Measurements from ENCODE around the gene DNAAF1. TPM values are rescaled to one million over a fixed set of nuclear protein-coding genes. Genes with fewer than 3 reads are reported as not detected.

DNAAF1 gene
- total RNA-seq, 1 donor from 2014 or later = not detected

DNA sequence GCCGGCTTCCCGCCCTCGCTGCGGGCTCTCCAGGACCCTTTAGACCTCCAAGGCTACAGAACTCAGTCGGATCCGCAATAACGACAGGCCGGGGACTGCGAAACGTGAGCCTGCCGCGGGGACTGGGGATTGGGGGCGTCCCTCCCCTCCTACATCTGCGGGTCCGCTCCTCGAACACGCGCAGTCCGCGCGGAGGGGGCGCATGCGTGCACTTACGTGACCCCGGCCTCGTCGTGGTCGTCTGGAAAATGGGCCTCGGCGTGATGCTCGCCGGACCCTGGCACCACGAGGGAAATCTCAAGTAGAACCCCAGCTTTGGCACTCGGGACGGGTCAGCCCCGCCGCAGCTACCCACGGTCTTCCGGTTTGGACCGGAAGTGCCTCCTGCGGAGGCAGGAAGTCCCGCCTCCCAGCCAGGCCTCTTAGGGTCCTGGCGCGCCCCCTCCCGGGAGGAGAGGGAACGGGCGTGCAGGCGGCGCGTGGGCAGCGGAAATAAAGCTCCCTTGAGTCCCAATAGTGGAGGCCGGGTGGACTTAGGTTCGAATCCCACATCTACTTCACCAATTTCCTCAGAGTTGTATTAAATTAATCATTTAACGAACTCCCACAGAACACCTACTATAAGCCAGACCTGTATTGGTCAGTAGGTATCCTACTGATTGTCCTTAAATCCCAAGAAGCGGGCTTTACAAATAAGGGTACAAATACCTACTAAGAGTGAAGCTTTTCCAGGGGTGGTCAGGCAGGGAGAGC, 41.8 kb downstream of the DNAAF1 start, which contains the start of gene TAF1C:
Gene TAF1C, minus strand, starts transcription at position 373 of the 753 bp plus-strand sequence. CDS start 2,069 bp downstream, outside the sequence.
- DNase-seq (ENCODE audit: extremely low spot score, unreplicated experiment) = peak; percentile 97
- TF ChIP-seq, protein P1, sequence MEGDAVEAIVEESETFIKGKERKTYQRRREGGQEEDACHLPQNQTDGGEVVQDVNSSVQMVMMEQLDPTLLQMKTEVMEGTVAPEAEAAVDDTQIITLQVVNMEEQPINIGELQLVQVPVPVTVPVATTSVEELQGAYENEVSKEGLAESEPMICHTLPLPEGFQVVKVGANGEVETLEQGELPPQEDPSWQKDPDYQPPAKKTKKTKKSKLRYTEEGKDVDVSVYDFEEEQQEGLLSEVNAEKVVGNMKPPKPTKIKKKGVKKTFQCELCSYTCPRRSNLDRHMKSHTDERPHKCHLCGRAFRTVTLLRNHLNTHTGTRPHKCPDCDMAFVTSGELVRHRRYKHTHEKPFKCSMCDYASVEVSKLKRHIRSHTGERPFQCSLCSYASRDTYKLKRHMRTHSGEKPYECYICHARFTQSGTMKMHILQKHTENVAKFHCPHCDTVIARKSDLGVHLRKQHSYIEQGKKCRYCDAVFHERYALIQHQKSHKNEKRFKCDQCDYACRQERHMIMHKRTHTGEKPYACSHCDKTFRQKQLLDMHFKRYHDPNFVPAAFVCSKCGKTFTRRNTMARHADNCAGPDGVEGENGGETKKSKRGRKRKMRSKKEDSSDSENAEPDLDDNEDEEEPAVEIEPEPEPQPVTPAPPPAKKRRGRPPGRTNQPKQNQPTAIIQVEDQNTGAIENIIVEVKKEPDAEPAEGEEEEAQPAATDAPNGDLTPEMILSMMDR (IDR thresholded peaks at IDR 0.05) = peak; percentile 96
- H3K27ac Mint-ChIP-seq (ENCODE audit: unreplicated experiment) = peak within 1 kb of the TSS; percentile 72
- H3K36me3 Mint-ChIP-seq (ENCODE audit: unreplicated experiment) = peaks cover 7% of the 10 kb centered on the region
- H3K27me3 Mint-ChIP-seq (ENCODE audit: unreplicated experiment) = peaks cover 2% of the 10 kb centered on the region
- peaks cover 17% of the 10 kb centered on the region for H3K4me1 Mint-ChIP-seq (ENCODE audit: unreplicated experiment)
- no peaks in the 10 kb centered on the region for H3K9me3 Mint-ChIP-seq (ENCODE audit: unreplicated experiment)
- H3K4me3 Mint-ChIP-seq (ENCODE audit: unreplicated experiment) = peak within 1 kb of the TSS; percentile 90

DNA sequence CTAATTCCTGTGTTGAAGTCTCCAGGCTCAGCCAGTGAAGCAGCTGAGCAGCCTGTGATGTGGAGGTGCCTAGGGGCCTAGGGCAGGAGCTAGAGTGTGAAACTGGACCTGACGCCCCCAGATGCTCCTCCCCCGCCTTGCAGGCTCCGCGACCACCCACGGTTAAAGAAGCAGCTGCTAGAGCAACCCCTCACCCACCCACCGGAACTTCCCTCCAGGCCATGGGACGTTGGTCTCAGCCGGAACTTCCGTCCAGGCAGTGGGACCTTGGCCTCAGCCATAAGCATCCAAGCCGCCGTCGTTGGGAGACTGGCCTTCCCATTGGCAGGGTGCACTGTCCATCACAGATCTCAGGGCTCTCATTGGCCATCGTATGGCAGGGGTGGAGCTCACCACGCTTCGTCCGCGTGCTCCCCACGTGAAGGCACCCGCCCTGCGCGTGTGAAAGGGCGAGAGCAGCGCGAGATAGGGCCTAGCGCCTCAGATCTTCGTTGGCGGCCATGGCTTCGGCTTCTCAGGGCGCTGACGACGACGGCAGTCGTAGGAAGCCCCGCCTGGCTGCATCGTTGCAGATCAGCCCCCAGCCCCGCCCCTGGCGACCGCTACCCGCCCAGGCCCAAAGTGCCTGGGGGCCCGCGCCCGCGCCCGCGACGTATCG, 45.8 kb downstream of the DNAAF1 start, which contains the start of gene ADAD2:
Gene ADAD2, plus strand, starts transcription at position 427 of the 658 bp plus-strand sequence. Its CDS starts 74 bp downstream, at position 501.
- no peaks in the 10 kb centered on the region for H3K9me3 Mint-ChIP-seq (ENCODE audit: unreplicated experiment)
- H3K4me1 Mint-ChIP-seq (ENCODE audit: unreplicated experiment) = peaks cover 7% of the 10 kb centered on the region
- TF ChIP-seq, protein P1 (IDR thresholded peaks at IDR 0.05) = no peak
- H3K27me3 Mint-ChIP-seq (ENCODE audit: unreplicated experiment) = peaks cover 23% of the 10 kb centered on the region
- H3K4me3 Mint-ChIP-seq (ENCODE audit: unreplicated experiment) = no peak within 1 kb of the TSS
- no peak within 1 kb of the TSS for H3K27ac Mint-ChIP-seq (ENCODE audit: unreplicated experiment)
- no peaks in the 10 kb centered on the region for H3K36me3 Mint-ChIP-seq (ENCODE audit: unreplicated experiment)
- no peak for DNase-seq (ENCODE audit: extremely low spot score, unreplicated experiment)

GRCh38 chr16:84191466-84191865, 46.4 kb downstream of the DNAAF1 start:
- no peaks in the 10 kb centered on the region for H3K9me3 Mint-ChIP-seq (ENCODE audit: unreplicated experiment)
- H3K4me1 Mint-ChIP-seq (ENCODE audit: unreplicated experiment) = peaks cover 2% of the 10 kb centered on the region
- H3K4me3 Mint-ChIP-seq (ENCODE audit: unreplicated experiment) = no peak overlapping the region
- peaks cover 25% of the 10 kb centered on the region for H3K27me3 Mint-ChIP-seq (ENCODE audit: unreplicated experiment)
- no peaks in the 10 kb centered on the region for H3K36me3 Mint-ChIP-seq (ENCODE audit: unreplicated experiment)
- H3K27ac Mint-ChIP-seq (ENCODE audit: unreplicated experiment) = no peak overlapping the region
- no peak for DNase-seq (ENCODE audit: extremely low spot score, unreplicated experiment)
- TF ChIP-seq, protein P1 (IDR thresholded peaks at IDR 0.05) = no peak

DNA sequence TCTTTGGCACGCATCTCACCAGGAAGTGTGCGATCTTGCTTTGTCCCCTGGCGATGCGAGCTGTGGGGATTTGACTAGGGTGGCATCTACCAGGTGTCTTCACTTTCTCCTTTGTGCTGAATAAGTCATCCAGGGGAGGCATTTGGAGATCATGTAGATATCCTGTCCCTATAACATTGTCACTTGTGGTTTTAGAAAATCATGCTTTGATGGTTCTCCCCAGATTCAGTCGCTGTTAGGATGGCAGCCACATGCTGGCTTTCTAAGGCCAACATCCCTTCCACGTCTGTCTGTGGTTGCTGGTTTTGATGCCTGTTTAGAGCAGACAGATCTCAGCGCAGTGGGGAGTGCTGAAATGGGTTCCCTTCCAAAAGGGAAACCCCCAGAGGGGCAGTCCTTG, 48.4 kb downstream of the DNAAF1 start:
- H3K36me3 Mint-ChIP-seq (ENCODE audit: unreplicated experiment) = no peaks in the 10 kb centered on the region
- no peak for DNase-seq (ENCODE audit: extremely low spot score, unreplicated experiment)
- no peak overlapping the region for H3K27ac Mint-ChIP-seq (ENCODE audit: unreplicated experiment)
- H3K9me3 Mint-ChIP-seq (ENCODE audit: unreplicated experiment) = no peaks in the 10 kb centered on the region
- TF ChIP-seq, protein P1 (IDR thresholded peaks at IDR 0.05) = no peak
- peaks cover 2% of the 10 kb centered on the region for H3K4me1 Mint-ChIP-seq (ENCODE audit: unreplicated experiment)
- peaks cover 26% of the 10 kb centered on the region for H3K27me3 Mint-ChIP-seq (ENCODE audit: unreplicated experiment)
- no peak overlapping the region for H3K4me3 Mint-ChIP-seq (ENCODE audit: unreplicated experiment)

GRCh38 chr16:84194018-84194417, 48.9 kb downstream of the DNAAF1 start:
- H3K27me3 Mint-ChIP-seq (ENCODE audit: unreplicated experiment) = peaks cover 27% of the 10 kb centered on the region
- no peaks in the 10 kb centered on the region for H3K9me3 Mint-ChIP-seq (ENCODE audit: unreplicated experiment)
- no peak overlapping the region for H3K27ac Mint-ChIP-seq (ENCODE audit: unreplicated experiment)
- TF ChIP-seq, protein P1 (IDR thresholded peaks at IDR 0.05) = no peak
- H3K36me3 Mint-ChIP-seq (ENCODE audit: unreplicated experiment) = no peaks in the 10 kb centered on the region
- no peak overlapping the region for H3K4me3 Mint-ChIP-seq (ENCODE audit: unreplicated experiment)
- no peak for DNase-seq (ENCODE audit: extremely low spot score, unreplicated experiment)
- H3K4me1 Mint-ChIP-seq (ENCODE audit: unreplicated experiment) = peaks cover 8% of the 10 kb centered on the region
